Activated CD4-positive, alpha-beta memory T cell treated with anti-CD3 and anti-CD28 coated beads, Interleukin-2, amount 10 ng/mL, durations not matched to agents 7 days and 5 days (primary cell): ENCODE results near the gene KMO. TPM values are rescaled to one million over a fixed set of nuclear protein-coding genes. Genes with fewer than 3 reads are reported as not detected.

Experiments used
- CTCF ChIA-PET: fragments of 350-600 bp; sonication (Branson Sonifier 250); formaldehyde crosslinking; loops from one replicate; lab custom pipeline; 2021; ENCODE audit warnings: antibody characterized with exemption, inconsistent platforms; lab: Charles Lee
- POLR2A ChIA-PET: fragments of 350-600 bp; sonication (Branson Sonifier 250); formaldehyde crosslinking; loops from one replicate; lab custom pipeline; 2021; ENCODE audit warnings: antibody characterized with exemption; lab: Charles Lee
- DNase-seq: peaks from one replicate; pipeline ENCODE4 v3.0.0-alpha.2; 2020
- H3K27ac Mint-ChIP-seq: one replicate; pipeline ENCODE4 v1.8.0; 2021; ENCODE audit warnings: mild to moderate bottlenecking, mixed read lengths
- H3K27me3 Mint-ChIP-seq: one replicate; pipeline ENCODE4 v1.8.0; 2021; ENCODE audit warnings: mixed read lengths
- H3K36me3 Mint-ChIP-seq: one replicate; pipeline ENCODE4 v1.8.0; 2021; ENCODE audit warnings: low read depth, mixed read lengths
- H3K4me1 Mint-ChIP-seq: one replicate; pipeline ENCODE4 v1.8.0; 2021; ENCODE audit warnings: mixed read lengths
- H3K4me3 Mint-ChIP-seq: one replicate; pipeline ENCODE4 v1.8.0; 2021; ENCODE audit warnings: mild to moderate bottlenecking, mixed read lengths
- H3K9me3 Mint-ChIP-seq: one replicate; pipeline ENCODE4 v1.8.0; 2021; ENCODE audit warnings: mixed read lengths
- total RNA-seq, 2 experiments: library from RNA; stranded (reverse); gene quantifications; one replicate each; pipeline ENCODE4 v1.2.3, GENCODE V29; 2021

KMO gene
- total RNA-seq, 2 experiments from 2014 or later = not detected

GRCh38 chr1:241638909-241639622 lies 106.9 kb downstream of the KMO start:
- CTCF ChIA-PET = interaction anchor here (1.5 kb wide), 1 partner anchor 12 kb away, joined by 6 read pairs; no protein-coding TSS in a partner anchor
- H3K27ac Mint-ChIP-seq = peak overlapping the region; percentile 63
- no peak for DNase-seq
- POLR2A ChIA-PET = interaction anchor here (1.0 to 1.6 kb wide), 3 partner anchors 9 to 208 kb away, joined by 4 to 5 read pairs (median 5); partner anchors contain the start of genes EXO1 and FH
- H3K4me1 Mint-ChIP-seq = peaks cover 37% of the 10 kb centered on the region
- H3K4me3 Mint-ChIP-seq = peak overlapping the region; percentile 69
- peaks cover 25% of the 10 kb centered on the region for H3K36me3 Mint-ChIP-seq
- peaks cover 5% of the 10 kb centered on the region for H3K9me3 Mint-ChIP-seq
- H3K27me3 Mint-ChIP-seq = no peaks in the 10 kb centered on the region

GRCh38 chr1:241639623-241640148 lies 107.5 kb downstream of the KMO start:
- Mint-ChIP-seq H3K9me3 (peaks cover 5% of the 10 kb centered on the region), H3K27me3 (no peaks in the 10 kb centered on the region), H3K36me3 (peaks cover 20% of the 10 kb centered on the region), H3K4me3 (peak overlapping the region; percentile 69), H3K27ac (peak overlapping the region; percentile 63), H3K4me1 (peaks cover 38% of the 10 kb centered on the region)
- POLR2A ChIA-PET = interaction anchor here (1.0 to 2.0 kb wide), 6 partner anchors 10 to 208 kb away, joined by 4 to 16 read pairs (median 4); partner anchors contain the start of genes EXO1 and FH
- CTCF ChIA-PET = interaction anchor here (1.4 to 1.7 kb wide), 3 partner anchors 12 to 28 kb away, joined by 6 to 10 read pairs (median 8); no protein-coding TSS in a partner anchor
- peak; percentile 39 for DNase-seq

GRCh38 chr1:241640149-241640866 lies 108.1 kb downstream of the KMO start, which contains the start of the genes CHML and OPN3:
CHML (minus strand) TSS chr1:241640369; CDS start chr1:241635766, 4,603 bp downstream.
OPN3 (minus strand) TSS chr1:241640369; CDS start chr1:241640254, 115 bp downstream.
- POLR2A ChIA-PET = interaction anchor here (0.7 to 2.3 kb wide), 5 partner anchors 9 to 207 kb away, joined by 3 to 16 read pairs (median 4); partner anchors contain the start of genes EXO1 and FH
- no peaks in the 10 kb centered on the region for H3K27me3 Mint-ChIP-seq
- peak; percentile 94 for DNase-seq
- peak within 1 kb of the TSS; percentile 63 for H3K27ac Mint-ChIP-seq
- H3K36me3 Mint-ChIP-seq = peaks cover 14% of the 10 kb centered on the region
- CTCF ChIA-PET = interaction anchor here (0.9 to 1.7 kb wide), 4 partner anchors 11 to 198 kb away, joined by 3 to 10 read pairs (median 6); no protein-coding TSS in a partner anchor
- H3K4me1 Mint-ChIP-seq = peaks cover 38% of the 10 kb centered on the region
- peak within 1 kb of the TSS; percentile 69 for H3K4me3 Mint-ChIP-seq
- H3K9me3 Mint-ChIP-seq = peaks cover 5% of the 10 kb centered on the region

DNA sequence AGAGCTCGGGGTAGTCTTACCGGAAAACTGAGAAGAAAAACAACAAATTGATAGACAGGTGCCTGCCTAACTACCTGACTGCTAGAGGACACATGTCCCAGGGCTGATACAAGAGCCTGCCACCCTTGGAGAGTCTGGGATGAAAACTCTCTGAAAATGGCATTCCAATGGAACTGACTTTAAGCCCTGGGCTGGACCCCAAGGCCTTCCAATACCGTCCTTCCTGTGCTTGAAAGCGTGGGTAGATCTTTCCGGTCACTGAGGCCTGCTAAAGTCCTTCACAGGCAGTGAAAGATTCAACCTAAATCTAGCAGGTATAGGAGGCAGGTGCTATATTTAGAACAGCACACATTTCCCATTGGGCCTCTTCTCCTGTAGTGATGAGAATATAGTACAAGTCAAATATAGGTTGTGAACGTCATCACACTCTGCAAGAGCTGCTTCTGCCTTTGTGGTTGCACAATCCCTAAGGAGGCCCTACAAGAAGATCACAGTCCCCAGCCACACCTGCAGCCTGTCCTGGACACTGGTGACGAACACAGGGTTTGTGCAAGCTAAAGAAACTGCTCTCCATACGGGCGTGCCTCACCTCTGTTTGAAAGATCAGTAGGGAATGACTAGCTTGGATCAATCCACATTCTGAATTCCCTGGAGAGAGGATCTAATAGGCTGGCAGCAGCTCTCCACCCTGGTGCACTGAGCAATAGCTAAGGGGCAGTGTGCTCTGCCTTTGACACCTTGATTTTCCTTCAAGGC lies 108.9 kb downstream of the KMO start:
- POLR2A ChIA-PET = interaction anchor here (0.7 to 2.3 kb wide), 5 partner anchors 8 to 207 kb away, joined by 3 to 16 read pairs (median 4); partner anchors contain the start of genes EXO1 and FH
- H3K9me3 Mint-ChIP-seq = peaks cover 5% of the 10 kb centered on the region
- H3K36me3 Mint-ChIP-seq = peaks cover 10% of the 10 kb centered on the region
- no peak for DNase-seq
- H3K27ac Mint-ChIP-seq = peak overlapping the region; percentile 45
- H3K4me3 Mint-ChIP-seq = peak overlapping the region; percentile 65
- H3K4me1 Mint-ChIP-seq = peaks cover 38% of the 10 kb centered on the region
- H3K27me3 Mint-ChIP-seq = peaks cover 2% of the 10 kb centered on the region
- CTCF ChIA-PET = interaction anchor here (0.9 to 1.7 kb wide), 4 partner anchors 12 to 198 kb away, joined by 3 to 10 read pairs (median 6); no protein-coding TSS in a partner anchor

DNA sequence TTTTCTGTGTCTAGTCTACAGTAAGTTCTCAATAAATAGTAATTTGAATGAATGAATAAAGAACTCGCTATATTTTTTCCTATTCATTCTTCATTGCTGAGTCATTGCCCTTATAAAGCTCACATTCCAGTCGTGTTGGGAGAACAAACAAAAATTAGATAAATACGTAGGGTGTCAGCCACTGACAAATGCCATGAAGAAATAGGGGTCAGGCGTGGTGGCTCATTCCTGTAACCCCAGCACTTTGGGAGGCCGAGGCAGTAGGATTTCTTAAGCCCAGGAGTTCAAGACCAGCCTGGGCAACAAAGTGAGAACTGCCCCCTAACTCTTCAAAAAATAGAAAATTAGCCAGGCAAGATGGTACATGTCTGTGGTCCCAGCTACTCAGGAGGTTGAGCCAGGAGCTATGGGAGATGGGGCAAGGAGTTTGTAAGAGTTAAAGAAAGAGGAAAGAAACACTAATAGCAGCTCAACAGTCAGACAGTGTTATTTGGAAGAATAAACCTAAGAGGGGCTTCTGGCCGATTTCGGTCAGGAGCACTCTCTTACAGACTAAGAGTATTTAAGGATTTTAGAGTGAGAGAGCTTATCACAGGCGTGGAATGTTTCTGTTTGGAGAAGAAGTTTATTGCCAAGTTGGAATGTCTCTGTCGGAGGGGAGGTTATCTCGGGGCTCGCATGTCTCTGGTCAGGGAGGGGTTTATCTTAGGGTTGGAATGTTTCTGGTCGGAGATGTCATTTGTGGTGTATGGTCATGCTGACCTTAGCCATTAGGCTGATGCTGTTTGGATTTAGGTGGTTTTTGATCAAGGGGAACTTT lies 109.8 kb downstream of the KMO start:
- Mint-ChIP-seq H3K27me3 (peaks cover 2% of the 10 kb centered on the region), H3K36me3 (peaks cover 7% of the 10 kb centered on the region), H3K4me1 (peaks cover 33% of the 10 kb centered on the region), H3K9me3 (peaks cover 5% of the 10 kb centered on the region), H3K27ac (no peak overlapping the region), H3K4me3 (no peak overlapping the region)
- CTCF ChIA-PET = no interaction called here
- no peak for DNase-seq
- POLR2A ChIA-PET = interaction anchor here (1.3 to 2.3 kb wide), 3 partner anchors 123 to 206 kb away, joined by 3 to 16 read pairs (median 10); partner anchors contain the start of genes EXO1 and FH

DNA sequence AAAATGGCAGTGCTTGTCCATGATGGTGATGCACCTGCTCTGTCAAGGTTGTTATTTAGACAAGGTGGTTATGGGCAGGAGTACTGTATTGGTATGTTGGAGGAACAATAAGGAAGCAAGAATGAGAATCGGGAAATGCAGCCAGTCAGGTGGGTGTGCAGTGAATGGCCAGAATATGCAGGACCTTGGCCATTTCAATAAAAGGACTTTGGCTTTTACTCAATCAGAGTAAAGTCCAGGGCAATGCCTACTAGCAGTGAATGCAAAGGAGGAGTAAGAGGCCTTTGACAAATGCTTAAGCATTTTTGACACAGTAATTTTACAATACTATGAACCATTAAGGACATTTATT lies 110.4 kb downstream of the KMO start:
- peaks cover 29% of the 10 kb centered on the region for H3K4me1 Mint-ChIP-seq
- CTCF ChIA-PET = no interaction called here
- no peak for DNase-seq
- POLR2A ChIA-PET = interaction anchor here (1.3 kb wide), 1 partner anchor 205 kb away, joined by 3 read pairs; no protein-coding TSS in a partner anchor
- peaks cover 5% of the 10 kb centered on the region for H3K9me3 Mint-ChIP-seq
- H3K27ac Mint-ChIP-seq = no peak overlapping the region
- H3K36me3 Mint-ChIP-seq = peaks cover 7% of the 10 kb centered on the region
- no peak overlapping the region for H3K4me3 Mint-ChIP-seq
- H3K27me3 Mint-ChIP-seq = peaks cover 2% of the 10 kb centered on the region

GRCh38 chr1:241644259-241644658 lies 112.1 kb downstream of the KMO start:
- peaks cover 5% of the 10 kb centered on the region for H3K9me3 Mint-ChIP-seq
- no peak for DNase-seq
- H3K36me3 Mint-ChIP-seq = peaks cover 4% of the 10 kb centered on the region
- CTCF ChIA-PET = interaction anchor here (1.2 kb wide), 1 partner anchor 30 kb away, joined by 3 read pairs; no protein-coding TSS in a partner anchor
- peaks cover 14% of the 10 kb centered on the region for H3K4me1 Mint-ChIP-seq
- H3K27ac Mint-ChIP-seq = no peak overlapping the region
- POLR2A ChIA-PET = no interaction called here
- peaks cover 2% of the 10 kb centered on the region for H3K27me3 Mint-ChIP-seq
- H3K4me3 Mint-ChIP-seq = no peak overlapping the region

- H3K27me3 Mint-ChIP-seq = peaks cover 4% of the 10 kb centered on the region
- H3K9me3 Mint-ChIP-seq = peaks cover 5% of the 10 kb centered on the region
- ChIA-PET CTCF (no interaction called here), POLR2A (no interaction called here)
- H3K36me3 Mint-ChIP-seq = peaks cover 4% of the 10 kb centered on the region
- H3K4me3 Mint-ChIP-seq = no peak overlapping the region
- H3K4me1 Mint-ChIP-seq = peaks cover 12% of the 10 kb centered on the region
- DNase-seq = no peak
- H3K27ac Mint-ChIP-seq = no peak overlapping the region
Observed at GRCh38 chr1:241645199-241645598, 113.0 kb downstream of the KMO start.

Other genes with a start within 250 kb of the KMO start
- gene RGS7, start 175.2 kb upstream of the KMO start, total RNA-seq = not detected
- gene FH, start 12.6 kb upstream of the KMO start, total RNA-seq = 10 to 100 TPM; 56.6 to 58.8 TPM
- gene CHML, start 108.0 kb downstream of the KMO start, total RNA-seq = 1 to 10 TPM; 8.9 to 9.9 TPM
- gene OPN3, start 108.0 kb downstream of the KMO start, total RNA-seq = 1 to 10 TPM; 8.0 to 9.6 TPM
- gene WDR64, start 119.9 kb downstream of the KMO start, total RNA-seq = under 1 TPM in 1 of 2 experiments, not detected in 1; 0.13 TPM